Spleen (tissue), 11 donors: Measurements from ENCODE around the gene TBXA2R. TPM values are rescaled to one million over a fixed set of nuclear protein-coding genes. Genes with fewer than 3 reads are reported as not detected.

ENCODE experiments used
- DNase-seq: peaks from one replicate; pipeline ENCODE4 v3.0.0-alpha.2; 2020
- H3K27ac ChIP-seq, 8 donors: fragments of 200-600 bp; sonication (generic) in 7 of 8; 1 replicate in 4 of 8; 2 replicates in 4 of 8; pipeline versions ENCODE4 v1.5.0 to v1.8.0; 2016 to 2021; ENCODE audit warnings: inconsistent platforms in 4 of 8, mild to moderate bottlenecking in 4 of 8, moderate library complexity in 1 of 8
- H3K27me3 ChIP-seq, 7 donors: fragments of 200-600 bp; sonication (generic) in 6 of 7; replicated peaks in 1 of 7; 1 replicate in 4 of 7; 2 replicates in 3 of 7; pipeline versions ENCODE4 v1.5.0 to v1.8.0; 2016 to 2021; ENCODE audit warnings: inconsistent platforms in 3 of 7, mild to moderate bottlenecking in 1 of 7
- H3K36me3 ChIP-seq, 6 donors: fragments of 200-600 bp; sonication (generic) in 5 of 6; 1 replicate in 4 of 6; 2 replicates in 2 of 6; pipeline versions ENCODE4 v1.5.0 to v1.8.0; 2016 to 2021; ENCODE audit warnings: inconsistent platforms in 2 of 6
- H3K4me1 ChIP-seq, 6 donors: fragments of 200-600 bp; sonication (generic) in 5 of 6; 1 replicate in 3 of 6; 2 replicates in 3 of 6; pipeline versions ENCODE4 v1.5.0 to v1.8.0; 2016 to 2021; ENCODE audit warnings: inconsistent platforms in 3 of 6
- H3K4me3 ChIP-seq, 8 donors: fragments of 200-600 bp; sonication (generic) in 7 of 8; 1 replicate in 4 of 8; 2 replicates in 4 of 8; pipeline versions ENCODE4 v1.5.0 to v1.8.0; 2016 to 2021; ENCODE audit warnings: inconsistent platforms in 4 of 8, mild to moderate bottlenecking in 4 of 8, moderate library complexity in 2 of 8
- H3K9me3 ChIP-seq, 8 donors: fragments of 200-600 bp; sonication (generic) in 7 of 8; 1 replicate in 4 of 8; 2 replicates in 4 of 8; pipeline versions ENCODE4 v1.5.0 to v1.8.0; 2016 to 2021; ENCODE audit warnings: inconsistent platforms in 4 of 8
- POLR2A ChIP-seq, 3 donors: fragments of 450-650 bp; IDR thresholded peaks; one replicate each; pipeline ENCODE4 v1.5.1; 2017; ENCODE audit warnings: antibody characterized with exemption in 3 of 3, mild to moderate bottlenecking in 1 of 3
- POLR2AphosphoS5 ChIP-seq, 3 donors: sonication (generic); formaldehyde crosslinking; IDR thresholded peaks; one replicate each; pipeline ENCODE4 v1.5.1; 2017; ENCODE audit warnings: antibody characterized with exemption in 3 of 3
- WGBS, 5 donors: extraction: QIAGEN DNeasy Blood & Tissue Kit in 3 of 5; methylation state at CpG; one replicate each; pipeline versions ENCODE4 v1.1.5 to v1.1.7; 2013 to 2018; 5-methylcytosine and 5-hydroxymethylcytosine counted together
- intact Hi-C: fragments of 100-400 bp; cut with DNase I; formaldehyde crosslinking; loops from one replicate; pipeline ENCODE4 v1.15.0; 2023; ENCODE audit warnings: low total_unique reads
- polyA plus RNA-seq, 3 donors: library from polyadenylated mRNA; stranded (reverse); fragments of 200-250 nt; gene quantifications; one replicate each; pipeline ENCODE4 v1.2.1, GENCODE V29; 2013
- total RNA-seq, 7 donors: library from RNA; depleted of rRNA in 3 of 7; stranded (reverse); fragments of >200 nt in 3 of 7; fragmentation: NEBNext Ultra II Directional in 4 of 7; extraction: Animal tissue kit (Norgen Biotek cat#: 25700) in 4 of 7; gene quantifications; one replicate each; pipeline versions ENCODE4 v1.1.0 to v1.2.1, GENCODE V29; 2016 to 2021
- TF ChIP-seq, protein P1 (sequence below), 11 experiments: fragments of 200-600 bp in 7 of 11; fragments of 450-650 bp in 4 of 11; sonication (generic) in 4 of 11; IDR thresholded peaks in 8 of 11; conservative IDR thresholded peaks in 3 of 11; 1 replicate in 7 of 11; 2 replicates in 4 of 11; pipeline versions ENCODE4 v1.4.0 to v1.8.0; 2016 to 2021; ENCODE audit warnings: antibody characterized with exemption in 11 of 11, inconsistent platforms in 4 of 11, mild to moderate bottlenecking in 1 of 11
- donor health status: healthy with polysubstance abuse.
- donor health status: DM: no; HTN: no; CAD: no; lungs with moderate emphysema.
- donor health status: DM: no; HTN: no; CAD: no.
- donor health status: Bipolar disorder and iron deficiency.
- donor health status: healthy.
- donor health status: DM: no; HTN: no; CAD: no.
- donor health status: DM: yes; HTN: yes; CAD: no.

The TBXA2R gene
- total and polyA plus RNA-seq, 10 donors, result 2.1 to 16.1 (median 10.5) TPM

DNA sequence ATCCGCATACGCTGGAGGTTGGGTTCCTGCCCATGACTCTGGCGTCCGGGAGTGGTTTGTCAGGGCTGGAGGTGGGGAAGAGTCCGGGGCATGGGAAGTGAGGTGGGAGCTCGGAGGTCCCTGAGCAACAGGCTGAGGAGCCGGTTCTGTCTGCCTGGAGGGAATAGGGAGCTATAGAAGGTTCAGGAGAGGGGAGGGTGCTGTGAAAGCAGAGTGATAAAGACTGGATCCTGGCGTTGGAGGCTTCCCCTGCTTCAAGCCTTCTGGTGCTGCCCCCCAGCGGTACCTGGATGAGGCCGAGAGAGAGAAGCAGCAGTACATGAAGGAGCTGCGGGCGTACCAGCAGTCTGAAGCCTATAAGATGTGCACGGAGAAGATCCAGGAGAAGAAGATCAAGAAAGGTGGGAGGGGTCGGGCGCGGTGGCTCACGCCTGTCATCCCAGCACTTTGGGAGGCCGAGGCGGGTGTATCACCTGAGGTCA lies 31.4 kb downstream of the TBXA2R start:
- intact Hi-C loops, result no loop called here
- Histone ChIP-seq H3K4me3 (no peak overlapping the region), H3K27me3 (no peaks in the 10 kb centered on the region), H3K27ac (no peak overlapping the region), H3K9me3 (no peaks in the 10 kb centered on the region), H3K36me3 (peaks cover 0 to 45% (median 4%) of the 10 kb centered on the region in 6 donors), H3K4me1 (peaks cover 0 to 46% (median 30%) of the 10 kb centered on the region in 6 donors)
- DNase-seq, result no peak
- WGBS, 5 donors, result 91 to 94% (median 91%) methylated on average over 18 to 19 of the region's 19 CpGs
- TF ChIP-seq POLR2AphosphoS5 (IDR thresholded peaks at IDR 0.05), result no peak
- TF ChIP-seq, protein P1, sequence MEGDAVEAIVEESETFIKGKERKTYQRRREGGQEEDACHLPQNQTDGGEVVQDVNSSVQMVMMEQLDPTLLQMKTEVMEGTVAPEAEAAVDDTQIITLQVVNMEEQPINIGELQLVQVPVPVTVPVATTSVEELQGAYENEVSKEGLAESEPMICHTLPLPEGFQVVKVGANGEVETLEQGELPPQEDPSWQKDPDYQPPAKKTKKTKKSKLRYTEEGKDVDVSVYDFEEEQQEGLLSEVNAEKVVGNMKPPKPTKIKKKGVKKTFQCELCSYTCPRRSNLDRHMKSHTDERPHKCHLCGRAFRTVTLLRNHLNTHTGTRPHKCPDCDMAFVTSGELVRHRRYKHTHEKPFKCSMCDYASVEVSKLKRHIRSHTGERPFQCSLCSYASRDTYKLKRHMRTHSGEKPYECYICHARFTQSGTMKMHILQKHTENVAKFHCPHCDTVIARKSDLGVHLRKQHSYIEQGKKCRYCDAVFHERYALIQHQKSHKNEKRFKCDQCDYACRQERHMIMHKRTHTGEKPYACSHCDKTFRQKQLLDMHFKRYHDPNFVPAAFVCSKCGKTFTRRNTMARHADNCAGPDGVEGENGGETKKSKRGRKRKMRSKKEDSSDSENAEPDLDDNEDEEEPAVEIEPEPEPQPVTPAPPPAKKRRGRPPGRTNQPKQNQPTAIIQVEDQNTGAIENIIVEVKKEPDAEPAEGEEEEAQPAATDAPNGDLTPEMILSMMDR (IDR thresholded peaks at IDR 0.05 in 8 of 11, conservative IDR thresholded peaks at IDR 0.05 in 3 of 11), result no peak
- TF ChIP-seq POLR2A (IDR thresholded peaks at IDR 0.05), result no peak

DNA sequence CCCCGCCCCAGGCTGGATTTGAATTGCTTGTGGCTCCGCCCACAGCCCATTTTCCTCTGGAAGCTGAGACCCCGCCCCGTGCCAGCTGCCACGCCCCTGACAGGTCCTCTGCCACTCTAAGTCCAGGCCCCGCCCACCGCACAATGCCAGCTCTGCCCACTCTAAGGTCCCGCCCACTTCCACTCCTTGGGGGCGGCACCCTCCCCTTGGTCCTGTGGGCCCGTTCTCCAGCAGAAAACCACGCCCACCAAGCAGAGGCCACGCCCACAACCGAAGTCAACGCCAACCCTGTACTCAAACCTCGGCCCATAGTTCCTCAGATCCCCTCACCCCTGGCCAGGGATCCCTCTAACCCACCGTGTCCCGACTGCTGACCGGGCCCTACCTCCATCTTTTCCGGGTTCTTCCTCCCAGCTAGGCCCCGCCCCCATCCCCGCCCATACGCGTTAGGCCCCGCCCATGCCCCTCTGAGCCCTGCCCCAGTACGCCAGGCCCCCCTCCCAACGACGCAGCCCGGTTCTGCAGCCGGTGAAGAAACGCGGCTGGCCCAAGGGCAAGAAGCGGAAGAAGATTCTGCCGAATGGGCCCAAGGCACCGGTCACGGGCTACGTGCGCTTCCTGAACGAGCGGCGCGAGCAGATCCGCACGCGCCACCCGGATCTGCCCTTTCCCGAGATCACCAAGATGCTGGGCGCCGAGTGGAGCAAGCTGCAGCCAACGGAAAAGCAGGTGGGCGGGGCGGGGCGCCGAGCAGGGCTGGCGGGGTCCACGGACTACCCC lies 32.6 kb downstream of the TBXA2R start:
- H3K9me3 ChIP-seq, result no peaks in the 10 kb centered on the region
- H3K27ac ChIP-seq, result peak overlapping the region in 6 of 8 donors; percentile 83 to 94 (median 90)
- 61 to 69% (median 66%) methylated on average over 44 to 55 of the region's 55 CpGs for WGBS, 5 donors
- H3K4me1 ChIP-seq, result peaks cover 0 to 46% (median 30%) of the 10 kb centered on the region in 6 donors
- peak overlapping the region; percentile 86 to 98 (median 92) for H3K4me3 ChIP-seq
- H3K36me3 ChIP-seq, result peaks cover 0 to 45% (median 4%) of the 10 kb centered on the region in 6 donors
- H3K27me3 ChIP-seq, result no peaks in the 10 kb centered on the region
- peak; percentile 95 for DNase-seq
- intact Hi-C loops, result no loop called here
- peak in 2 of 3 donors; percentile 35 to 48 for TF ChIP-seq POLR2AphosphoS5 (IDR thresholded peaks at IDR 0.05)
- TF ChIP-seq, protein P1 (IDR thresholded peaks at IDR 0.05 in 8 of 11, conservative IDR thresholded peaks at IDR 0.05 in 3 of 11), result no peak

DNA sequence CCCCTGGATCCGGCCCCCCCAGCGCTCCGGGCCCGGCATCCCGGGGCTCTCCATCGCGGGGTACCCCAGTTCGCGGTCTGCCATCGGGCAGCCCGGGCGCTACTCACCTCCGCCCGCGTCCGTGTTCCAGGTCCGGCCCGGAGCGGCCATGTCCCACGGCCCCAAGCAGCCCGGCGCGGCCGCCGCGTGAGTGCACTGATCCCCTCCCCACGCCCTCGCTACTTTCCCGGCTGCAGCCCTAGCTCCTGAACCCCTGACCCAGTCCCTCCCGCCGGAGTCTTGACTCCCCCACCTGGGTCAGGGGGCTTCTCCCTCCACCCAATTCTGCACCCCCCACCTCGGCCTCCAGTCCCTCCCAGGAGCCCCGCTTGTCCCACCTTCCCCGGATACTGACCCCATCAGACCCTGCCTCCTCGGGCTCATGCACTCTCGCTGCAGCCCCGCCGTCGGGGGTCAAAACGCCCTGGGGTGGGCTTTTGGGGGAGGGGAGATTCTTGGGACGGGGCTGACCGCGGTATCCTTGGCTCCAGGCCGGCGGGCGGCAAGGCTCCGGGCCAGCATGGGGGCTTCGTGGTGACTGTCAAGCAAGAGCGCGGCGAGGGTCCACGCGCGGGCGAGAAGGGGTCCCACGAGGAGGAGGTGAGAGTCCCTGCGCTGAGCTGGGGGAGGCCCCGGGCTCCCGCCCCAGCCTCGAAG lies 33.4 kb downstream of the TBXA2R start:
- TF ChIP-seq POLR2A (IDR thresholded peaks at IDR 0.05) (no peak), POLR2AphosphoS5 (IDR thresholded peaks at IDR 0.05) (no peak)
- TF ChIP-seq, protein P1 (IDR thresholded peaks at IDR 0.05 in 8 of 11, conservative IDR thresholded peaks at IDR 0.05 in 3 of 11), result no peak
- Histone ChIP-seq H3K9me3 (no peaks in the 10 kb centered on the region), H3K27me3 (no peaks in the 10 kb centered on the region), H3K27ac (peak overlapping the region; percentile 54 to 94 (median 87)), H3K4me1 (peaks cover 0 to 46% (median 30%) of the 10 kb centered on the region in 6 donors), H3K36me3 (peaks cover 0 to 39% (median 4%) of the 10 kb centered on the region in 6 donors), H3K4me3 (peak overlapping the region; percentile 86 to 98 (median 92))
- intact Hi-C loops, result no loop called here
- 1 to 2% (median 1%) methylated on average over 14 to 60 of the region's 60 CpGs for WGBS, 5 donors
- DNase-seq, result peak; percentile 92

DNA sequence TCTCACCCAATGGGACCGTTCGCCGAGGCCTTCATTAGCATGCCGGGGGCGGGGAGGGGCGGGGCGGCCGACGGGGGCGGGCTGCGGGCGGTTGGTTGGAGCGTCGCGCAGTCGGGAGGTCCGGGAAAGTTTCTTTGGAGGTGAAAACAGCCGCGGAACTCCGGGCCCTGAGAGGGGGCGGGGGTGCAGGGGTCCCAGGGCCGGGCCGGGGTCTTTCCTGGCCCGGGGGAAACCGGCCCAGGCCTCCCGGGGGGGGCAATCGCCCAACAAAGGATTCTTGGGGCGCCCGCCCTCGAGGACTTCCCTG lies 33.9 kb downstream of the TBXA2R start, which contains the start of gene HMG20B:
HMG20B (plus strand) TSS at position 90 of the 307 bp plus-strand sequence. CDS start 366 bp downstream, outside the sequence.
- peak within 1 kb of the TSS; percentile 54 to 94 (median 87) for H3K27ac ChIP-seq
- H3K27me3 ChIP-seq, result no peaks in the 10 kb centered on the region

More for the DNA sequence above, 33.9 kb downstream of the TBXA2R start, which contains the start of gene HMG20B:
- 0 to 2% (median 1%) methylated on average over 1 to 30 of the region's 30 CpGs for WGBS, 5 donors
- peaks cover 0 to 46% (median 30%) of the 10 kb centered on the region in 6 donors for H3K4me1 ChIP-seq
- no peak for DNase-seq
- TF ChIP-seq POLR2AphosphoS5 (IDR thresholded peaks at IDR 0.05) (peak in 2 of 3 donors; percentile 3 to 45), POLR2A (IDR thresholded peaks at IDR 0.05) (no peak)
- TF ChIP-seq, protein P1 (IDR thresholded peaks at IDR 0.05 in 8 of 11, conservative IDR thresholded peaks at IDR 0.05 in 3 of 11), result peak in 1 of 11 experiments; percentile 2
- H3K9me3 ChIP-seq, result no peaks in the 10 kb centered on the region
- peak within 1 kb of the TSS; percentile 86 to 98 (median 92) for H3K4me3 ChIP-seq
- intact Hi-C loops, result no loop called here
- peaks cover 0 to 34% (median 4%) of the 10 kb centered on the region in 6 donors for H3K36me3 ChIP-seq
